ENCODE results near the gene RNU6-8.
A peak's percentile ranks its signal among the peaks of the same experiment; 100 is the strongest.

The RNU6-8 gene

DNA sequence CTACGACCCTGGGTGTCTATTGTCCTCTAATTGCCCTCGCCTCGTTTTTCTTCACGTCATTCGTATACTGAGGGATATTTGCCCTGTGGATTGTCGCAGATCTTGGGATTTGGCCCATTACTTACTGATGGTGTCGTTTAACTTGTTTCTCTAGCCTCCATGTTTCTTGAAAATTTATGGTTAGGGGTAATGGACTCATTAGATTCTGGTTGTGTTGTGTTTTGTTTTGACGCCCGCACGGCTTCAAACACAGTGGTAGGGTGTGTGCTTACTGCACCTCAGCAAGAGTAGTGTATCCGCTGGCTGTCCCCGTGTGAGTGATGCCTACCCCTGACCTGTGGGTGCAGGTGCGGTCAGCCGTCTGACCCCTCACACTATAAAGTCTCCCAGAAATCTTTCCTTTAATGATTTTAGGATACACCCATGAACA is 874 bp upstream of the RNU6-8 start:
- no peak for DNase-seq

DNA sequence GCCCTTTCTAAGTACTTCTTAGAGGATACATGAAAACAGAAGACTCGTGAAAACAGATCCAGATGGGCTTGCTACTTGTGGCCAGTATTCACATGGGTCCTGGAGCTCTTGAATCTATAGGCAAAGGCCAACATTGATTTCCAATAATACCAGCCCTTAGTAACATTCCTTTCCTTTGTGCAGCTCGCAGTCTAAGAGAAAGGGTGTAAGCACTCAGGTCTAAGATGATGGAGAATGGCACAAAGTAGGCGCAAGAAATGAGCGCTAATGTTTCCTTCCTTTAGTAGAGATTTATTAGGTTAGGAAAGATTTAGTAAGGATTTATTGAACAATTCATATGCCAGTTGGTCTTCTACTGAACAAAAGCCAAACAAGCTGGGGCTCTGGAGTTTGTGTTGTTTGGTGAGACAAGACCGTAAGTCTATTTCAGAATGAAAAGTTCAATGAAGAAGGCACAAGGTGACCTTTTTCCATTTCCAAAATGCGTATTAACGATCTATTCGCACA is 525 bp downstream of the RNU6-8 start:
- DNase-seq = no peak

DNA sequence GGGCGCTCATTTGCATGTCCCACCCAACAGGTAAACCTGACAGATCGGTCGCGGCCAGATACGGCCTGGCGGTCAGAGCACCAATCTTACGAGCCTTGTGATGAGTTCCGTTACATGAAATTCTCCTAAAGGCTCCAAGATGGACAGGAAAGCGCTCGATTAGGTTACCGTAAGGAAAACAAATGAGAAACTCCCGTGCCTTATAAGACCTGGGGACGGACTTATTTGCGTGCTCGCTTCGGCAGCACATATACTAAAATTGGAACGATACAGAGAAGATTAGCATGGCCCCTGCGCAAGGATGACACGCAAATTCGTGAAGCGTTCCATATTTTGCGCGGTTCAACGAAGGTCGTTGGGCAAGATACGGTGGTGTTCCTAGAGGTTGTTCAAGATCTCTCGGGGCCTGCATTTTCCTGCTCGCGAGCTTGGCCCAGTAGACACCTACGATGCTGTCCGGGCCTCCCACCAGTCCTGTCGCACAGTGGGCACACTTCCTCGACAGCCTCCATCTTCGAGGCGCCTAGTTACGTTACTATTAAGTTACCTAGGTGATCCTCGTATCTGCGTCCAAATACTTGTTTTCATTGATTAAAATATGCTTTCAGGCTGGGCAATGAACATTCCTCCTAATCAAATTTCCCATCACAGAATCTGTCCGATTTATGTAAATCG is 1.1 kb downstream of the RNU6-8 start, which contains the start of gene RNU6-7:
RNU6-7 (plus strand) TSS at position 230 of the 675 bp plus-strand sequence.
- DNase-seq = no peak

DNA sequence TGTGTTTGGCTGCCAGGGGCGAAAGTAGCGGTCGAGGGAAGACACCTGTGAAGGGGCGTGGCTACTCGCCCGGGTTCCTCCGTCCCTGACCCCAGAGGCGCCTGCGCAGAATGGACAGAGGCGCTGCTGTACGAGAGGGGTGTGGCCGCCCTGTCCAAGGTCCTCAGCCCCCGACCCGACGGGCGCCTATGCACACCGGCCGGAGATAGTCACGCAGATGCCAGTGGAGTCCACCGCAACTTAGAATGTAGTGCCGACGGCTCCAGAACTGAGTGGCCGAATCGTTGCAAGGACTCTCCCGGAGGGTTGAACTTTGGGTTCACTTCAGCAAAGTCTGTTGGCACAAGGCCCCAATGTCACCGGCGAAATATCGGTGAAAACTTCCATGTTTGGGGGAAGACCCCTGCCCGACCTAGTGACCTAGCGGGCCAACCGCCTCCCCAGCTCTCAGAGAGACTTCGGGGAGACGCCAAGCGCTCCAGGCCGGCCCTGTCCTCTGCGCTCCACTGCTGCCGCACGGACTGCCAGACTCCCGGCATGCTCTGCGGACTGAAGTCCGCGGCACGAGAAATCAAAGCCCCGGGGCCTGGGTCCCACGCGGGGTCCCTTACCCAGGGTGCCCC is 1.8 kb downstream of the RNU6-8 start:
- DNase-seq = peak; percentile 39 to 61 (median 40)

DNA sequence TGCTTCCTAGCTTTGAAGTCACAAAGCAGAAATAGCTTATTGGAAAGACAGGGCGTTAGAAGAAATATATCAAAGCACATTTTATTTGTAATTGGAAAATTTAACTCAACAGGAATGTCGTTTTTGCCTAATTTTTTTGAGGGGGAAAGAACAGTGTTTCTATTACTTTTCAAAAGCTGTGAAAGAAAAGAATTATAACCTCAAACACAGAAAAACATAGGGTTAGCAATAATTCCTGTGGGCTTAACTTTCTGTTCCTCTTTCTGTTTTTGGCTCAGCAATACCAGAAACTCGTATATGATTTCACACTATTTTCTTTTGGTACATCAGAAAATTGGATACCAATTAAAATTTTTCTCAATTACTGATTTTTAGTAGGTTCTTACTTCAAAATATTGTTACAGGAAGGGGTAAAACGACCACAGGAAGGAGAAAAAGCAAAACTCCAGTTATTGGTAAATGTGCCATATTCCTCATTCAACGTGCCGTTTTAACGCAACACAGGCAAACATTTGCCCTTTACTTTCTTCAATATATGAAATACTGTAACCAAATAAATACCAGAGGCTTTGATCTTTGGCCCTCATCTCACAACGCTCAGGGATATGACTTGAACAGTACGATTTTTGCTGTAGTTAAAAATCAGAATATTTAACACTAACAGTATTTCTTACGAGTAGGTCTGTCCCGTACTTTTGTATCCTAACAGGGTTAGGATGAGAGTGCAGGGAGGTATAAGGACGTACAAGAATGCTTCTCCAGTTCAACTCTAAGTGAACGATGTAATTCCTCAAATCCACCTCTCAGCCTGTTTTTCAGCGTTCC is 2.5 kb downstream of the RNU6-8 start:
- DNase-seq = peak; percentile 19 to 60 (median 51)

DNA sequence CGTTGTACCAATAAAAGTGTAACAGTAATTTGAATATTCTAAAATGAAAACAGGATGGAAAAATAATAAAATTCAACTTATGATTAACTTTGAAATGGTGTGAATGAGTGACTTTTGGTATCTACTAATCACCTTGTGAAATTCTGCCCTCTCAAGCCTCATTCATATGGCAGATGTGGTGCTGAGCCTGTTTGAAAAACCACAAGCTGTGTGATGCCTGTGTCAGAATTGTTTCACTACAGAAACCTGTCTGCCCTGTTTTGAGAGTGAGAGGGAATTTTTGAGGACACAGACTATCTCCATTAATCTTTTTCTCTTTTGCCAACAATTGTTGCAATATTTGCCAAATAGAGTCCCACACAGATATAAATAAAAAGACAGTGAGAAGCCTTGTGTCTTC is 5.2 kb downstream of the RNU6-8 start:
- no peak for DNase-seq

DNA sequence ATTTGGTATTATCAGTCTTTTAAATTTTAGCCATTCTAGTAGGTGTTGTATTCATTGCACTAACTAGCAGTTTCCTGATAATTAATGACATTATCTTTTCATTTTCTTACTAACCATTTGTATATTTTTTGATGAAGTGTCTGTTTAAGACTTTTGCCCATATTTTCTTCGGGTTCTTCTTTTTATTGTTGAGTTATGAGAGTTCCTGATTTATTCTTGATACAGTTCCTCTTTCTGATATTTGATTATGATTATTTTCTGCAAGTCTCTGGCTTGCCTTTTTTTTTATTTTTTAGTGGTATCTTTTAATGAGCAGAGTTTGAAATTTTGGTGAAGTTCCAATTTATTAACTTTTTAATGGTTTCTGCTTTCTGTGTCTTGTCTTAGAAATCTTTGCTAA is 7.4 kb downstream of the RNU6-8 start:
- peak in 2 of 3 donors; percentile 35 to 38 for DNase-seq

DNA sequence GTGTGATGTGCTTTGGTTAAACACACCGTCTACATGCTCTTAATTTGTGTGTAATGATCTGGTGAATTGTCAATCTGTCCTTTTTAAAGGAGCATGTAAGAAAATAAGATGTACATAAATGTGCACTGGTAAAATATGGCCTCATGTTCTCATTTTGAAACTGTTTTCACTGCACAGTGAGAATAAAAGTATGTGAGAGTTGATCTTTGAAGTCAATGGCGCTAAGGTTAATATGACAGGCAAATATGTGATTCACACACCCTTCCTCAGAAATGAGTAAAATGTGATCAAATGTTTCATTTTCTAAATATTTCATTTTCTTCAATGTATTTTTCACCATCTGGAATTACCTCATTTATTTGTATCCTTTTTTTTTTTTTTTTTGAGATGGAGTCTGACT is 9.5 kb downstream of the RNU6-8 start:
- DNase-seq = no peak

DNA sequence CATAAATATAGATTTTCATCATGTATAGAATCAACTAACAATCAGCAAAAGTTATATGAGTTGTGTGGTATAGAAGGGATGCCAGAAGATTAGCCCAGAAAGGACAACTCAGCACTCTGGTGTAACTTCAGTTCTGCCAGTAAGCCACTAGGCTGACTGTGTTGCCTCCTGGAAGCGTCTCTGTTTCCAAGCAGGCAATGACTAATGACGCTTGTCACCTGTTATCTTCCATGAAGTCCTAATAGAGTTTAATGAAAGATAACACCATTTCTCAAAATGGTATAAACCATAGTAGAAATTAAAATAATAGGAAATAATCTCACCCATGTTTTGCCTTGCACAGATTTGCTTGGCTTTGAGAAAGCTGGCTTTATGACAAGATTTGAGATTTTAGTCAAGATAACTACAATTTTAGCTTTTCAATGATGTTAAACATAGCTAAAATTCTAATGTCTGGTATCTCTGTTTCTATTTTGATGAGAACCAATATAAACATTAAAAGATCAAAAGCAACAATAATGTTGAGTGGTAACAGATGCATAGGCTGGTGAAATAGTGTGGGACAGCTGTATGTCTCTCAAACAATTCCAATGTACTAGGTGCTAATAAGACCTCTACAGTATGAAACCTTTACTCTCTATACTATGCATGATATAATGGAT is 10.2 kb downstream of the RNU6-8 start:
- DNase-seq = no peak

DNA sequence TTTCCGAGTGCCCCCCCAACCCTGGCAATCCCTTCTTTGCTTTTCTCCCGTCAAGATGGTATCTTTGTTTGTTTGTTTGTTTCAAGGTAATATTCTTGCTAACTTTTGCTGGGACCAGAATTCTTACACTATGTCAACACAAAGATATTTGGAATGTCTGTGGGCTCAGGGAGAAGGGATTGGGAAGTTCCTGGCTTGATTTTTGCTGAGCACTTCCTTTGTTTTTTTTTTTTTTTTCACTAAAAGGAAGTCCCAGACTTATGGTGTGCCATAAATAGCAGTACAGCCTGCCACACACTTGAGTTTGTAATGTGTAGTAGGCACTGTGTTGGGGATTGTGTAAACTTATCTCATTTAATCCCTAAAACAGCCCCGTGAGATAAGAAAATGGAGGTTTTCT is 12.4 kb downstream of the RNU6-8 start:
- DNase-seq = peak in 1 of 3 donors; percentile 30

DNA sequence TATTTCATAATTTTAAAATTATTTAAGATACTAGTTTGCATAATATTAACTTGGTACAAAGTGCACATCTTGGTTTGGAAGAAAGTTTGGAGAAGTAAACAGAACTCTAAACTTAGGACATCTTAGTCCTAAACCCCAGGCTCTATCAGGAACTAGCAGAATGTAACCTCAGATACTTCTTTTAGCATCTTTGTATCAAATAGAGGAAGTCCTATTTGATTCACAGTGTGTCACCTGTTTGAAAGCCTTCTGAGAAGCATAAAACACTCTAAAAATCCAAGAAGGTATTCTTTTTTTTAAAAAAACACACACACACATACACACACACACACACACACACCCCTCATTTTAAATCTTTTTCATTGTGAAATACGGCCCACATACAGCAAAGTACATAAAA is 13.3 kb downstream of the RNU6-8 start:
- DNase-seq = no peak

DNA sequence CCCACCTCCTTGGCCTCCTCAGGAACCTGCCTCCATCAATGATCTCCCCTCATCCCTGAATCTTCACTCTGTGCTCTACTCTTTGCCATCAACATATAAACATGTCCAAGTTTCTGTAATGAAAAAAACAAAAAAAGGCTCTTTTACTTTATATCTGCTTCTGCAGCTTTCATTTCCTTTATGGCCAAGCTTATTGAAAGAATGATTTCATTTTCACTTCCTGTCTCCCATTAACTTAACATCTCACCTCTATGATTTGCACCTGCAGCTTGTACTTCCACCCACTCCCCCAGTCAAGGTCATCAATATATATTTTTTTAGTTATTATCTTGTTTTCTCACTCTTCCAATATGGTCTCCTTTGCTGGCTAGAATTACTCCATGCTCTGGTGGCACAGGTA is 16.8 kb downstream of the RNU6-8 start:
- no peak for DNase-seq

DNA sequence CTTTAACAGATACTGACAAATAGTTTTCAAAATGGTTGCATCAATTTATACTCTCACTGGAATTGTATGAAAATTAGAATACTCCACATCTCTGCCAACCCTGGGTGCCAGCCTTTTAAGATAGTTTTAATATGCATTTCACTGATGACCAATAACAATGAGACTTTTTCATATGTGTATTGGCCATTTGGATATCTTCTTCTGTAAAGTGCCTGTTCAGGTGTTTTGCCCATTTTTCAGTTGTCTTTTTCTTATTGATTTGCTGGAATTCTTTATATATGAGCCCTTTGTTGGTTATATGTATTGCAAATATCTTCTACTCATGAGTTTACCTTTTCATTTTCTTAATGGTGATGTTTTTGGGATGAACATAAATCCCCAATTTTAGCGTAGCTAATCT is 18.0 kb downstream of the RNU6-8 start:
- DNase-seq = no peak

DNA sequence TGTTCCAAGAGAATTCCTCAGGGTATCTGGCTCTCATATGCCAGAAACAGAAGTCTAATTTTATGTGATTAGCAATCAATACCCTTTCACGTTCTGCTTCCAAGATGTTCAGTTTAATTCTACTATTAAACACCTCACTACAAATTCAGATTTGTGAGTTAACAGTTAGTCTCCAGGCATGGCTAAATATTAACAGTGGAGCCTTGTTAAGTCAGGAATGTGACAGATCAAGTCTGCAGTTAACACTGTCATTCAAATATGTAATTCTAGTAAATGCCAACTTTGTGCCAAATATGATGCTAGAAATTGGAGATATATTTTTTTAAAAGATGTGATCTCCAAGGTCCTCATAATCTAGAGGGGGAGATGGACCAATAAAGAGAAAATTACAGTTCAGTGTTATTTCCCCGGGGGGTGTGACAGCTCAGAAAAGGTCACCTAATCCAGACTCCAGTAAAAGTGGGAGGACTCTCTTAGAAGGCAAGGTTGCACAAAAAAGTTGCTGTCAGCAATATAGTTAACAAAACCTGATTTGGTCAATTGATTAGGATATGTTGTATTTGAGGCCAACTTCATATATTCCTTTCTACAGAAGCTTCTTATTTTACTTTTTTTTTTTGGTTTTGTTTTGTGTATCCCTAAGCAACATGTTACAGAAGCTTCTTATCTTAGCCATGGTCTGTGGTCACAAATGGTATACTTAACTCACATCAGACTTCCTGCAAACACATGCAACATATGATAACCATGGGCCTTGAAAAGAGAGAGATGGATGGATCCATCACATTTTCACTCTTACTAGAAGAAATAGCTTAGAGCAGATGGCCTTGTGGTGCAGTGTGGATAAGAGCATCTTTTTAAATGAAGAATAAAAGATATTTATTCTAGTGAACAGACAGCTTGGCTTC is 19.7 kb downstream of the RNU6-8 start:
- no peak for DNase-seq

DNA sequence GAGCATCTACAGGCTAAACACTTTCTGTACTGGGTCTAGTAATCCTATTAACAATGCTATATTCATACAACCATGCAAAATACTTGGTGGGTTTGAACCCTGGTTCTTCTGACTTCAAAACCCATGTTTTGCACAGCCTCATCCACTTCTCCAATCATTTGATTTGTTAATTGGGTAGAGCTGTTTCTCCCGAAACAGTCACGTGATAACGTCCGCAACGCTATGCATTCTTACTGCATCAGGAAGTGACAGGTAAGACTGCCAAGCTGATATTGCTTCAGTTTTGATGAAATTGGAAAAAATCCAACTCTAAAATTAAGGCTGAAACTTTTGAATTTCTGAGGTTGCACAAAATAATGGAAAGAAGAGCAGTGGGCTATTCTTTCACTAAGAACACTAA is 31.6 kb downstream of the RNU6-8 start:
- no peak for DNase-seq

DNA sequence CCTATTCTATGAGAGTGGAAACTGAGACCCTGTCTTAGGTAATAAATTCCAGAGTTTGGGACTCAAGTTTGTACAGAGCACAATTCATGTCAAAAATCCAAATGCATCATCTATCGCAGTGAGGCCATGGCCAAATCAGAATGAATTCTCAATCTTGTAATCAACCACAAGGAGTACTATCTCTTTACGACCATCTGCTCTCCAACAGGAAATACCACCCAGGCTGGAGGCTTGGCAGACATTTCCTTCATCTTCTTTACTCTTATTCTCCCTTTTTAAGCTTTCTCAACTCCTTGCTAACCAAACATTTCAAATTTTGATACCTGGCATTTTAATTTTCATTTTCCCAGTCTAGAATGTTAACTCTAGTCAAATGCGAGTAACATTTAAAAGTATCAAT is 33.9 kb downstream of the RNU6-8 start:
- no peak for DNase-seq

DNA sequence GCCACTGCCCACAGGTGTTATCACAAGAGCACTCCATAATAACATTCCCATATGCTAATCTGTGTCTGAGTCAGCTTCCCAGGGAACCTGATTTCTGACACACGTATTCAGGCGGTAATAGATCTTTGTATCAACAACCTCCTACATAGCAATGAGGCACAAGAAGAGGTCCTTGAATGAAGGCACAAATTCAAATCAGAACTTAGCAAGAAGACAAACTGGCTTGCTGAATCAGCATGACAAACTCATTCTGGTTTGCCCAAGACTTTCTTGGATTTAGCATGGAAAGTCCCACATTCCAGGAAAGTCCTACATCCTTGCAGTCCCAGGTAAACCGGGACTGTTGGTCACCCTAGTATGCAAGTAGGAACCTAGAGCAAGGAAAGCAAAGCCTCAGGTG is 35.2 kb downstream of the RNU6-8 start:
- no peak for DNase-seq

DNA sequence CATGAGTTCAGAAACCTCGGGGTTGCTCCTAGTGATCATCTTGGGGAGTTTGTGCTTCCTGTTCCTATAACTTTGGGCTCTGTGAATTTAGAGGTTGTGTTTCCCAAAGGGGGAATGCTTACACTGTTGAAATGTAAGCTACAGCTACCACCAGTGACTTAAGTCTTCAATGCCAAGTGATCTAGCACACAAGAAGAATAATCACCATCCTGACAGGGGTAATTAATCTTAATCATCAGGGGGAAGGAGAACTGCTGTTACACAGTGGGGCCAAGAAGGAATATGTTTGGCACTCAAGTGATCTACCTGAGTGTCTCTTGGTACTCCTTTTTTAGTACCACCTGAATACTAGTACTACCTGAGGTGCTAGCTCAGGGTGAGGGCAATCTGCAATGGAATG is 36.1 kb downstream of the RNU6-8 start:
- no peak for DNase-seq

DNA sequence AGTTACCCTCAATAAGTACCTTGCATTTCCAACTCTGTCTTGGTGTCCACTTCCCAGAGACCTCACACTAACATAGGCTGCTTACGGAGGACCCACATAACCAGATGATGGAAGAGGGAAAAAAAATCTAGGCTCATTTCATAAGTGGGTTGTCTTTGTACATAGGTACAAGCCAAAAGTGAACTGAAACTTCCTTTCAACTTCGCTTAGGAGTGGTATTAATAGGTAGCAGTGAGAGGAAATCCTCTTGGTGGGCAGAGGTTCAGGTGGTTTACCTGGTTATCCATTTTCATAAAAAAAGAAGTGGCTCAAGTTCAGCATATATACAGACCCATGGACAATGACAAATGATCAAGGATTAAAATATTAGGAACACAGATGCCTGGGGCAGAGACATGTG is 37.0 kb downstream of the RNU6-8 start:
- DNase-seq = no peak

All from suppressor macrophage treated with lipopolysaccharide for 1 hour (primary cell).